Left forelimb (tissue), 1 donor: ENCODE data around the gene UNC45A.
"Not testable (repeated sequence)": the region's sequence is repeated elsewhere in the genome, so short reads cannot be mapped to it uniquely, and the experiment has no call there.

Experiments
- DNase-seq: peaks from one replicate; pipeline ENCODE4 v3.0.0-alpha.2; 2018; ENCODE audit warnings: low spot score

Gene UNC45A

GRCh38 chr15:90902840-90903732, 32.0 kb upstream of the UNC45A start, which contains the start of gene MAN2A2:
MAN2A2 (plus strand) TSS chr15:90903302; CDS start chr15:90904208, 906 bp downstream.
- no peak for DNase-seq

- no peak for DNase-seq
These were observed 31.1 kb upstream of the UNC45A start for GRCh38 chr15:90903733-90904536.

- no peak for DNase-seq
These were observed 30.3 kb upstream of the UNC45A start for GRCh38 chr15:90904746-90905145.

DNA sequence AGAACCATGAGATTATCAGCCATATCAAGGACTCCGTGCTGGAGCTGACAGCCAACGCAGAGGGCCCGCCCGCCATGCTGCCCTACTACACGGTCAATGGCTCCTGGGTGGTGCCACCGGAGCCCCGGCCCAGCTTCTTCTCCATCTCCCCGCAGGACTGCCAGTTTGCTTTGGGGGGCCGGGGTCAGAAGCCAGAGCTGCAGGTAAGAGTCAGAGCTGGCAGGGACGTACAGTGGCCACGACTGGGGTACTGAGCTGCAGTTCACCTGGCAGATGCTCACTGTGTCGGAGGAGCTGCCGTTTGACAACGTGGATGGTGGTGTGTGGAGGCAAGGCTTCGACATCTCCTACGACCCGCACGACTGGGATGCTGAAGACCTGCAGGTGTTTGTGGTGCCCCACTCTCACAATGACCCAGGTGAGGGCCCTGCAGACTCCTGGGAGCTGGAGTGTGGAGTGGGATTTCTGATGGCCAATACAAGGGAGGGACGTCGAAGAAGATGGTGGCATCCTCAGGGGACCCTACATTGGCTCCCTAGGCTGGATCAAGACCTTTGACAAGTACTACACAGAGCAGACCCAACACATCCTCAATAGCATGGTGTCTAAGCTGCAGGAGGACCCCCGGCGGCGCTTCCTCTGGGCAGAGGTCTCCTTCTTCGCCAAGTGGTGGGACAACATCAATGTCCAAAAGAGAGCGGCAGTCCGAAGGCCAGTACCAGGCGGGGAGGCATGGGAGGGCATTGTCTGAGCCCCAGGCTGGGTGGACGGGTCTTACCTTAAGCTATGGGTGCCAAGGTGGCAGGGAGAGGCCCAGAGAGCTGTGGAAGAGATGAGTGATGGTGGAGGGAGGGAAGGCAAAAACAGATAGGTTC, 29.5 kb upstream of the UNC45A start:
- no peak for DNase-seq

DNA sequence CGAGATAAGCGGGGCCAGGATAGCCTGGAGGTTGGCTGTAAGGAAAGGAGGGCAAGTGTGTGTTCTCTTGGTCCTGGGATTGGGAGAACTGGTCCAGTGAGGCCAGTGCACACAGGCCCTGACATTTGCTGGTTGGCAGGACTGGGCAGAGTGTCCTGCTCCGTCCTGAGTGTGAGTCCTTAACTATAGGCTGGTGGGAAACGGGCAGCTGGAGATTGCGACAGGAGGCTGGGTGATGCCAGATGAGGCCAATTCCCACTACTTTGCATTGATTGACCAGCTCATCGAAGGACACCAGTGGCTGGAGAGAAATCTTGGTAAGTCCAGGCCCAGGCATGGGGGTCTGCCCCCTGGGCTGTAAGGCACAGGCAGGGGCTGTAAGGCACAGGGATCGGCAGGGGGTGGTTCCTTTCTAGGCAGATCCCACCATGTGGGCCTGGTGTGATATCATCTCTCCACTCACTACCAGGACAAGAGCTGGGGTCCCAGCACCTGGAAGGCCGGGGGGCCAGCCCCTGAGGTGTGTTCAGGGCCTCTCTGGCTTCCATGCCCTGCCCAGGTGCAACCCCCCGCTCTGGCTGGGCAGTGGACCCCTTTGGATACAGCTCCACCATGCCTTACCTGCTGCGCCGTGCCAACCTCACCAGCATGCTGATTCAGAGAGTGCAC, 28.8 kb upstream of the UNC45A start:
- DNase-seq, result no peak

DNA sequence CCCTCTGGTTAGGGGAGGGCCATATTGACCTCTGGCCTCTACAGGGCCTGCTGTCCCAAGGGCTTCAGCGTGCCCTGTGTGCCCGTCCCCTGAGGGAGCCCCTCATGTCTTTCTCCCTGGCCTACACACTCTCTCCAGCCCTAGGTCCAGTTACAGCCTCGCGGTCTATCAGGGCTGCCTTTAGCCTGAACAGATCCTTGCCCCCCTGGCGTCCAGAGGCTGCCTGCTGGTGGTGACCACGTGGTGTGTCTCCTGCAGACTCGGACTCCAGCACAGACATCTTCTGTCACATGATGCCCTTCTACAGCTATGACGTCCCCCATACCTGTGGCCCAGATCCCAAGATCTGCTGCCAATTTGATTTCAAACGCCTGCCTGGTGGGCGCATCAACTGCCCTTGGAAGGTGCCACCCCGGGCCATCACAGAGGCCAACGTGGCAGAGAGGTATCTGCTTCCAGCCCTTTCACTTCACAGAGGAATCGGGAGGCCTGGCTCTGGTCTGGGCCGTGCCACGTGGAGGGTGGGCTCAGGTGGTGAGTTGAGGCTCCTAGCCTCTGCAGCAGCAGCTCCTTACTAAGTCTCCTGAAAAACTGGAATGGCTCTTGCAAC, 27.9 kb upstream of the UNC45A start:
- no peak for DNase-seq

- no peak for DNase-seq
These were observed 27.1 kb upstream of the UNC45A start for GRCh38 chr15:90907838-90908507.

GRCh38 chr15:90909449-90909848, 25.6 kb upstream of the UNC45A start:
- DNase-seq, result not testable (repeated sequence)

DNA sequence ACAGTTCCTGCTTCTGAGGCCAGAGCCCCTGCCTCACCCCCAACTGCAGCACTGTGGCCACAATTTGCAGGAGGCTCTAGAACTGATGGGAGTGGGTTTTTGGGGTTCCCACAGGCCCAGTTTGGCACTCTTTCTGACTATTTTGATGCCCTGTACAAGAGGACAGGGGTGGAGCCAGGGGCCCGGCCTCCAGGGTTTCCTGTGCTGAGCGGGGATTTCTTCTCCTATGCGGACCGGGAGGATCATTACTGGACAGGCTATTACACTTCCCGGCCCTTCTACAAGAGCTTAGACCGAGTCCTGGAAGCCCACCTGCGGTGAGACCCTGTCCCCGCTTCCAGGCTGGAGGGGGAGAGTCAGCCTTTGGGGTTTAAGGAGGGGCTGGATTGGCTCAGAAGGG, 25.1 kb upstream of the UNC45A start:
- DNase-seq, result no peak

DNA sequence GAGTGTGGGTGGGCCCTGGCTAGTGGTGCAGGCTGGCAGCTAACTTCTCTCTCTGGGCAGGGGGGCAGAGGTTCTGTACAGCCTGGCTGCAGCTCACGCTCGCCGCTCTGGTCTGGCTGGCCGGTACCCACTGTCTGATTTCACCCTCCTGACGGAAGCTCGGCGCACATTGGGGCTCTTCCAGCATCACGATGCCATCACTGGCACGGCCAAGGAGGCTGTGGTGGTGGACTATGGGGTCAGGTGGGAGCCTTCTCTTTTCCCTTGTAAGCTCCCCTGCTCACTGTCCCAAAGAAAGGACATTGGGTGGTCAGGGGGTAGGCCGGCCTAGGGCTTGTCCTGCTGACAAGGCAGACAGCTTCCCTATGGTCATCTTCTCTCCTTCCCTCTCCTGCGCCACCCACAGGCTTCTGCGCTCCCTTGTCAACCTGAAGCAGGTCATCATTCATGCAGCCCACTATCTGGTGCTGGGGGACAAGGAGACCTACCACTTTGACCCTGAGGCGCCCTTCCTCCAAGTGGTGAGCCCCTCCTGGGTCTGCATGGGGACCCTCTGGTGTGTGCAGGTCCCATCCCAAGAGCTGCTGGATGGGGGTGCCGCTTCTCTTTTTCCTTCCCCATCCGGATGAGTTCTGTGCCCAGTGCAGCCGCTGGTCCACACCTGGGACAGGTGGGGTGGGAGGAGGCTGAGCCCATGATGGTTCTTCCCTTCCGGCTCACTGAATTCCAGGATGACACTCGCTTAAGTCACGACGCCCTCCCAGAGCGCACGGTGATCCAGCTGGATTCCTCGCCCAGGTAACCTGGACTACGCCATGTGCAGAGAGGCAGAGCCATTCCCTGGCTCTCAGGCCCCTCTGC, 24.4 kb upstream of the UNC45A start:
- DNase-seq, result no peak

DNA sequence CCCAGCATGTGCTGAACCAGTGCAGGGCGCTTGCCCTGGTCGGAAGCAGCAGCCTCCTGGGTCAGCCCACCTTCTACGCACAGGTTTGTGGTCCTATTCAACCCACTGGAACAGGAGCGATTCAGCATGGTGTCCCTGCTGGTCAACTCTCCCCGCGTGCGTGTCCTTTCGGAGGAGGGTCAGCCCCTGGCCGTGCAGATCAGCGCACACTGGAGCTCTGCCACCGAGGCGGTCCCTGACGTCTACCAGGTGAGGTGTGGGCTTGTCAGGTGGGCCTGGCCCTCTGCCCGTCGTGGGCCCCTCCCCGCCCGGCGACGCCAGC, 23.8 kb upstream of the UNC45A start:
- no peak for DNase-seq

- no peak for DNase-seq
These were observed 22.9 kb upstream of the UNC45A start for GRCh38 chr15:90911906-90912769.

DNA sequence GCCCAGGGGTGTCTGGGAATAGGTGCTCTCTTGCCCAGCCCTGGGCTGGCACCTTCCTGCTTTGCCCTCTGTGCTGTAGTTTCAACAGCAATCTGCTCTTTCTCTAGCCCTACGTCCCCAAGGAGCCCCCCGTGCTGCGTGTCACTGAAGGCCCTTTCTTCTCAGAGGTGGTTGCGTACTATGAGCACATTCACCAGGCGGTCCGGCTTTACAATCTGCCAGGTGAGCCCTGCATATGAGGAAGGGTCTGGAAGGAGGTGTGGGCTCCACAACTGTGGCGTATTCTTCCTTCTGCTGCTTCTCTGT, 22.4 kb upstream of the UNC45A start:
- no peak for DNase-seq

- no peak for DNase-seq
These were observed 21.6 kb upstream of the UNC45A start for GRCh38 chr15:90913398-90913944.

GRCh38 chr15:90914305-90915080, 20.6 kb upstream of the UNC45A start:
- DNase-seq, result no peak

- DNase-seq, result no peak
These were observed 19.8 kb upstream of the UNC45A start for GRCh38 chr15:90915216-90915807.

DNA sequence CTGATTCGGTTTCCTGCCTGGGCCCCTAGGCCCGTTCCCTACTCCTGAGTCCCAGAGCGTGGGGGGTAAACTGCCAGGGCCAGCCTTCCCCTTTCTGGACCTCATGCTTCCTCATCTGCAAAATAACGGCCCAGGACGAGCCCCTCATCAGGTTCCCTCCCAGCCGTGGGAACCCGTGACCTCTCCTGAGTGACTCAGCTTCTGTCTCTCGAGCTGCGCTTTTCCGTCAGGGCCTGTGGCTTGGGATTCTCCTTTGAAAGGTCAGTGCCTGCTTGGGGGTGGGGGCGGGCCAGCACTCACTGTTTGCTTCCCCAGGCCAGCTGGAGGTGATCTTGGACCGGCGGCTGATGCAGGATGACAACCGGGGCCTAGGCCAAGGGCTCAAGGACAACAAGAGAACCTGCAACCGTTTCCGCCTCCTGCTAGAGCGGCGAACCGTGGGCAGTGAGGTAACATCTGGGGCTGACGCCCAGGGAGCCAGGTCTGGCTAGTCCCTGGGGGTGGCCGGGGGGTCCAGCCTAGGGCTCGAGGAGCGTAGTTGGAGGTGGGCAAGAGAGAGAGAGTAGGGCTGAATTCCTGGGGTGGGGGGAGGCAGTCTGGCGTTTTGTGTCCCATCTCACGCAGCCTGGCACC, 19.2 kb upstream of the UNC45A start:
- DNase-seq, result no peak
